Breast epithelium (tissue), 3 donors: Measurements from ENCODE around the gene TOX2.

ENCODE experiments used
- CTCF ChIP-seq, 3 donors: fragments of 450-650 bp; IDR thresholded peaks; one replicate each; pipeline ENCODE4 v1.5.1; 2016 to 2017; ENCODE audit warnings: antibody characterized with exemption in 3 of 3, mild to moderate bottlenecking in 3 of 3, moderate library complexity in 3 of 3
- POLR2A ChIP-seq: fragments of 450-650 bp; IDR thresholded peaks from one replicate; pipeline ENCODE4 v1.6.1; 2016; ENCODE audit warnings: antibody characterized with exemption, mild to moderate bottlenecking, moderate library complexity
- POLR2AphosphoS5 ChIP-seq, 3 donors: sonication (generic); formaldehyde crosslinking; IDR thresholded peaks; one replicate each; pipeline ENCODE4 v1.6.1; 2017; ENCODE audit warnings: antibody characterized with exemption in 3 of 3

GRCh38 chr20:43920797-43921196 is 6.1 kb downstream of the TOX2 start:
- TF ChIP-seq POLR2AphosphoS5 (IDR thresholded peaks at IDR 0.05) (no peak), CTCF (IDR thresholded peaks at IDR 0.05) (no peak), POLR2A (no peak)
